Measurements from ENCODE around the gene OR2A12.
"Not testable (repeated sequence)": the region's sequence is repeated elsewhere in the genome, so short reads cannot be mapped to it uniquely, and the experiment has no call there.

Gene OR2A12

GRCh38 chr7:144113651-144114050, 27.6 kb downstream of the OR2A12 start:
- no peaks in the 10 kb centered on the region for H3K27me3 ChIP-seq (ENCODE audit: control insufficient read depth in 1 of 2, insufficient read depth in 2 of 2, low read length in 2 of 2)
- H3K4me3 ChIP-seq (ENCODE audit: low read length in 2 of 2) = no peak overlapping the region
- no peaks in the 10 kb centered on the region for H3K36me3 ChIP-seq (ENCODE audit: control insufficient read depth in 2 of 2, insufficient read depth in 2 of 2, low read length in 2 of 2)
- no peak overlapping the region for H3K27ac ChIP-seq (ENCODE audit: low read length)
- no peaks in the 10 kb centered on the region for H3K4me1 ChIP-seq (ENCODE audit: control insufficient read depth, insufficient read depth, low read length)
- H3K9me3 ChIP-seq (ENCODE audit: control insufficient read depth in 2 of 2, low read length in 2 of 2) = no peaks in the 10 kb centered on the region
- no peak overlapping the region for H3K9ac ChIP-seq (ENCODE audit: low read length in 2 of 2)

GRCh38 chr7:144118341-144118740, 32.3 kb downstream of the OR2A12 start:
- Histone ChIP-seq H3K9ac (ENCODE audit: low read length in 2 of 2) (no peak overlapping the region), H3K4me3 (ENCODE audit: low read length in 2 of 2) (no peak overlapping the region), H3K27ac (ENCODE audit: low read length) (no peak overlapping the region), H3K9me3 (ENCODE audit: control insufficient read depth in 2 of 2, low read length in 2 of 2) (no peaks in the 10 kb centered on the region), H3K4me1 (ENCODE audit: control insufficient read depth, insufficient read depth, low read length) (no peaks in the 10 kb centered on the region), H3K36me3 (ENCODE audit: control insufficient read depth in 2 of 2, insufficient read depth in 2 of 2, low read length in 2 of 2) (no peaks in the 10 kb centered on the region), H3K27me3 (ENCODE audit: control insufficient read depth in 1 of 2, insufficient read depth in 2 of 2, low read length in 2 of 2) (no peaks in the 10 kb centered on the region)

- no peaks in the 10 kb centered on the region for H3K27me3 ChIP-seq (ENCODE audit: control insufficient read depth in 1 of 2, insufficient read depth in 2 of 2, low read length in 2 of 2)
- no peak within 1 kb of the TSS for H3K9ac ChIP-seq (ENCODE audit: low read length in 2 of 2)
- no peaks in the 10 kb centered on the region for H3K36me3 ChIP-seq (ENCODE audit: control insufficient read depth in 2 of 2, insufficient read depth in 2 of 2, low read length in 2 of 2)
- no peaks in the 10 kb centered on the region for H3K9me3 ChIP-seq (ENCODE audit: control insufficient read depth in 2 of 2, low read length in 2 of 2)
- no peak within 1 kb of the TSS for H3K4me3 ChIP-seq (ENCODE audit: low read length in 2 of 2)
- H3K27ac ChIP-seq (ENCODE audit: low read length) = no peak within 1 kb of the TSS
- H3K4me1 ChIP-seq (ENCODE audit: control insufficient read depth, insufficient read depth, low read length) = no peaks in the 10 kb centered on the region
These were observed 36.8 kb downstream of the OR2A12 start, which contains the start of gene OR2A14 for GRCh38 chr7:144122876-144123275. OR2A14 (plus strand) TSS chr7:144123176; CDS start chr7:144129113, 5,937 bp downstream.

GRCh38 chr7:144127714-144128334, 41.7 kb downstream of the OR2A12 start:
- no peak overlapping the region for H3K27ac ChIP-seq (ENCODE audit: low read length)
- no peak overlapping the region for H3K4me3 ChIP-seq (ENCODE audit: low read length in 2 of 2)
- H3K36me3 ChIP-seq (ENCODE audit: control insufficient read depth in 2 of 2, insufficient read depth in 2 of 2, low read length in 2 of 2) = no peaks in the 10 kb centered on the region
- H3K27me3 ChIP-seq (ENCODE audit: control insufficient read depth in 1 of 2, insufficient read depth in 2 of 2, low read length in 2 of 2) = no peaks in the 10 kb centered on the region
- H3K4me1 ChIP-seq (ENCODE audit: control insufficient read depth, insufficient read depth, low read length) = no peaks in the 10 kb centered on the region
- H3K9me3 ChIP-seq (ENCODE audit: control insufficient read depth in 2 of 2, low read length in 2 of 2) = no peaks in the 10 kb centered on the region
- no peak overlapping the region for H3K9ac ChIP-seq (ENCODE audit: low read length in 2 of 2)

GRCh38 chr7:144129601-144130000, 43.5 kb downstream of the OR2A12 start:
- not testable (repeated sequence) for H3K27ac ChIP-seq (ENCODE audit: low read length); H3K4me1 ChIP-seq (ENCODE audit: control insufficient read depth, insufficient read depth, low read length); H3K36me3 ChIP-seq (ENCODE audit: control insufficient read depth in 2 of 2, insufficient read depth in 2 of 2, low read length in 2 of 2); H3K9ac ChIP-seq (ENCODE audit: low read length in 2 of 2); H3K9me3 ChIP-seq (ENCODE audit: control insufficient read depth in 2 of 2, low read length in 2 of 2); H3K27me3 ChIP-seq (ENCODE audit: control insufficient read depth in 1 of 2, insufficient read depth in 2 of 2, low read length in 2 of 2); H3K4me3 ChIP-seq (ENCODE audit: low read length in 2 of 2)

- no peaks in the 10 kb centered on the region for H3K27me3 ChIP-seq (ENCODE audit: control insufficient read depth in 1 of 2, insufficient read depth in 2 of 2, low read length in 2 of 2)
- no peaks in the 10 kb centered on the region for H3K36me3 ChIP-seq (ENCODE audit: control insufficient read depth in 2 of 2, insufficient read depth in 2 of 2, low read length in 2 of 2)
- H3K9me3 ChIP-seq (ENCODE audit: control insufficient read depth in 2 of 2, low read length in 2 of 2) = no peaks in the 10 kb centered on the region
- H3K4me3 ChIP-seq (ENCODE audit: low read length in 2 of 2) = no peak overlapping the region
- no peak overlapping the region for H3K9ac ChIP-seq (ENCODE audit: low read length in 2 of 2)
- H3K4me1 ChIP-seq (ENCODE audit: control insufficient read depth, insufficient read depth, low read length) = no peaks in the 10 kb centered on the region
- no peak overlapping the region for H3K27ac ChIP-seq (ENCODE audit: low read length)
These were observed 44.7 kb downstream of the OR2A12 start for GRCh38 chr7:144130730-144131129.

GRCh38 chr7:144132262-144132661, 46.2 kb downstream of the OR2A12 start:
- H3K4me3 ChIP-seq (ENCODE audit: low read length in 2 of 2) = no peak overlapping the region
- no peaks in the 10 kb centered on the region for H3K4me1 ChIP-seq (ENCODE audit: control insufficient read depth, insufficient read depth, low read length)
- no peaks in the 10 kb centered on the region for H3K27me3 ChIP-seq (ENCODE audit: control insufficient read depth in 1 of 2, insufficient read depth in 2 of 2, low read length in 2 of 2)

GRCh38 chr7:144133307-144133706, 47.2 kb downstream of the OR2A12 start:
- H3K9ac ChIP-seq (ENCODE audit: low read length in 2 of 2) = no peak overlapping the region
- H3K36me3 ChIP-seq (ENCODE audit: control insufficient read depth in 2 of 2, insufficient read depth in 2 of 2, low read length in 2 of 2) = no peaks in the 10 kb centered on the region
- no peak overlapping the region for H3K27ac ChIP-seq (ENCODE audit: low read length)
- H3K27me3 ChIP-seq (ENCODE audit: control insufficient read depth in 1 of 2, insufficient read depth in 2 of 2, low read length in 2 of 2) = no peaks in the 10 kb centered on the region
- H3K4me3 ChIP-seq (ENCODE audit: low read length in 2 of 2) = no peak overlapping the region
- H3K9me3 ChIP-seq (ENCODE audit: control insufficient read depth in 2 of 2, low read length in 2 of 2) = no peaks in the 10 kb centered on the region
- no peaks in the 10 kb centered on the region for H3K4me1 ChIP-seq (ENCODE audit: control insufficient read depth, insufficient read depth, low read length)

More at GRCh38 chr7:144132262-144132661, 46.2 kb downstream of the OR2A12 start:
- no peak overlapping the region for H3K9ac ChIP-seq (ENCODE audit: low read length in 2 of 2)
- no peaks in the 10 kb centered on the region for H3K36me3 ChIP-seq (ENCODE audit: control insufficient read depth in 2 of 2, insufficient read depth in 2 of 2, low read length in 2 of 2)
- no peaks in the 10 kb centered on the region for H3K9me3 ChIP-seq (ENCODE audit: control insufficient read depth in 2 of 2, low read length in 2 of 2)
- no peak overlapping the region for H3K27ac ChIP-seq (ENCODE audit: low read length)

GRCh38 chr7:144134116-144134515, 48.0 kb downstream of the OR2A12 start:
- Histone ChIP-seq H3K4me3 (ENCODE audit: low read length in 2 of 2) (no peak overlapping the region), H3K27ac (ENCODE audit: low read length) (no peak overlapping the region), H3K9ac (ENCODE audit: low read length in 2 of 2) (no peak overlapping the region), H3K9me3 (ENCODE audit: control insufficient read depth in 2 of 2, low read length in 2 of 2) (no peaks in the 10 kb centered on the region), H3K4me1 (ENCODE audit: control insufficient read depth, insufficient read depth, low read length) (no peaks in the 10 kb centered on the region), H3K36me3 (ENCODE audit: control insufficient read depth in 2 of 2, insufficient read depth in 2 of 2, low read length in 2 of 2) (no peaks in the 10 kb centered on the region), H3K27me3 (ENCODE audit: control insufficient read depth in 1 of 2, insufficient read depth in 2 of 2, low read length in 2 of 2) (no peaks in the 10 kb centered on the region)

GRCh38 chr7:144137501-144137900, 51.4 kb downstream of the OR2A12 start:
- H3K9ac ChIP-seq (ENCODE audit: low read length in 2 of 2) = no peak overlapping the region
- H3K9me3 ChIP-seq (ENCODE audit: control insufficient read depth in 2 of 2, low read length in 2 of 2) = no peaks in the 10 kb centered on the region
- H3K4me1 ChIP-seq (ENCODE audit: control insufficient read depth, insufficient read depth, low read length) = no peaks in the 10 kb centered on the region
- no peak overlapping the region for H3K4me3 ChIP-seq (ENCODE audit: low read length in 2 of 2)
- no peaks in the 10 kb centered on the region for H3K36me3 ChIP-seq (ENCODE audit: control insufficient read depth in 2 of 2, insufficient read depth in 2 of 2, low read length in 2 of 2)
- no peaks in the 10 kb centered on the region for H3K27me3 ChIP-seq (ENCODE audit: control insufficient read depth in 1 of 2, insufficient read depth in 2 of 2, low read length in 2 of 2)
- no peak overlapping the region for H3K27ac ChIP-seq (ENCODE audit: low read length)

GRCh38 chr7:144142187-144142586, 56.1 kb downstream of the OR2A12 start:
- no peak overlapping the region for H3K4me3 ChIP-seq (ENCODE audit: low read length in 2 of 2)
- H3K27ac ChIP-seq (ENCODE audit: low read length) = no peak overlapping the region
- H3K4me1 ChIP-seq (ENCODE audit: control insufficient read depth, insufficient read depth, low read length) = no peaks in the 10 kb centered on the region
- H3K27me3 ChIP-seq (ENCODE audit: control insufficient read depth in 1 of 2, insufficient read depth in 2 of 2, low read length in 2 of 2) = no peaks in the 10 kb centered on the region
- peaks cover 2 to 5% of the 10 kb centered on the region in 2 donors for H3K9me3 ChIP-seq (ENCODE audit: control insufficient read depth in 2 of 2, low read length in 2 of 2)
- H3K36me3 ChIP-seq (ENCODE audit: control insufficient read depth in 2 of 2, insufficient read depth in 2 of 2, low read length in 2 of 2) = no peaks in the 10 kb centered on the region
- no peak overlapping the region for H3K9ac ChIP-seq (ENCODE audit: low read length in 2 of 2)

All from stomach smooth muscle (tissue), 2 donors.